Limb (tissue), 2 donors: Measurements from ENCODE around the gene SLC35F3.
A peak's percentile ranks its signal among the peaks of the same experiment; 100 is the strongest.
"Not testable (repeated sequence)": the region's sequence is repeated elsewhere in the genome, so short reads cannot be mapped to it uniquely, and the experiment has no call there.

ENCODE experiments used
- DNase-seq, 2 donors: peaks; one replicate each; pipeline ENCODE4 v3.0.0-alpha.2; 2016; ENCODE audit errors: extremely low spot score in 2 of 2

The SLC35F3 gene

GRCh38 chr1:234281826-234282489, 377.5 kb downstream of the SLC35F3 start:
- DNase-seq = peak in 1 of 2 donors; percentile 34

GRCh38 chr1:234286206-234286605, 381.7 kb downstream of the SLC35F3 start:
- DNase-seq = no peak

GRCh38 chr1:234288946-234289345, 384.5 kb downstream of the SLC35F3 start:
- DNase-seq = no peak

GRCh38 chr1:234289538-234290305, 385.2 kb downstream of the SLC35F3 start:
- DNase-seq = no peak

GRCh38 chr1:234292011-234292410, 387.5 kb downstream of the SLC35F3 start:
- no peak for DNase-seq

- no peak for DNase-seq
These were observed 388.1 kb downstream of the SLC35F3 start for GRCh38 chr1:234292548-234292947.

GRCh38 chr1:234294109-234294817, 389.8 kb downstream of the SLC35F3 start:
- DNase-seq = no peak

- DNase-seq = no peak
These were observed 390.6 kb downstream of the SLC35F3 start for GRCh38 chr1:234295068-234295467.

GRCh38 chr1:234295626-234296025, 391.1 kb downstream of the SLC35F3 start:
- no peak for DNase-seq

GRCh38 chr1:234296496-234296895, 392.0 kb downstream of the SLC35F3 start:
- no peak for DNase-seq

GRCh38 chr1:234297668-234298067, 393.2 kb downstream of the SLC35F3 start:
- DNase-seq = no peak

GRCh38 chr1:234300096-234300495, 395.6 kb downstream of the SLC35F3 start:
- DNase-seq = no peak

- not testable (repeated sequence) for DNase-seq
These were observed 397.2 kb downstream of the SLC35F3 start for GRCh38 chr1:234301663-234302062.

- DNase-seq = no peak
These were observed 398.0 kb downstream of the SLC35F3 start for GRCh38 chr1:234302354-234302962.

GRCh38 chr1:234303231-234303630, 398.8 kb downstream of the SLC35F3 start:
- DNase-seq = no peak

- DNase-seq = no peak
These were observed 403.2 kb downstream of the SLC35F3 start for GRCh38 chr1:234307726-234308125.

- no peak for DNase-seq
These were observed 404.7 kb downstream of the SLC35F3 start for GRCh38 chr1:234309243-234309597.

GRCh38 chr1:234309598-234310459, 405.4 kb downstream of the SLC35F3 start:
- DNase-seq = peak; percentile 34 to 68

- no peak for DNase-seq
These were observed 406.0 kb downstream of the SLC35F3 start for GRCh38 chr1:234310460-234310817.

- no peak for DNase-seq
These were observed 406.9 kb downstream of the SLC35F3 start for GRCh38 chr1:234311414-234311813.

- DNase-seq = no peak
These were observed 408.7 kb downstream of the SLC35F3 start for GRCh38 chr1:234313171-234313570.
